HCT116 (cell line): Measurements from ENCODE around the gene APOL5.

Experiments used
- CEBPB ChIP-seq: IDR thresholded peaks from 2 replicates; pipeline ENCODE4 v1.6.1; 2012; ENCODE audit warnings: low read depth
- CTCF ChIP-seq, 3 experiments: fragments of 200-600 bp in 1 of 3; sonication (generic) in 1 of 3; IDR thresholded peaks in 2 of 3; conservative IDR thresholded peaks in 1 of 3; 2 replicates each; pipeline ENCODE4 v1.5.1; 2012 to 2017; ENCODE audit warnings: low read depth in 2 of 3, low read length in 2 of 3, antibody characterized with exemption in 1 of 3, borderline replicate concordance in 1 of 3, control low read depth in 1 of 3, mild to moderate bottlenecking in 1 of 3, mixed read lengths in 1 of 3, mixed run types in 1 of 3, moderate library complexity in 1 of 3; ENCODE audit not compliant: insufficient read depth in 1 of 3

GRCh38 chr22:35739931-35740380 is 22.3 kb downstream of the APOL5 start:
- no peak for TF ChIP-seq CEBPB
- no peak for TF ChIP-seq CTCF (IDR thresholded peaks at IDR 0.05 in 2 of 3, conservative IDR thresholded peaks at IDR 0.05 in 1 of 3; ENCODE audit: borderline replicate concordance in 1 of 3, insufficient read depth in 1 of 3, low read depth in 2 of 3, low read length in 2 of 3)
